GM18909 (cell line): Measurements from ENCODE around the gene PIGBOS1.
A peak's percentile ranks its signal among the peaks of the same experiment; 100 is the strongest.
"Not testable (repeated sequence)": the region's sequence is repeated elsewhere in the genome, so short reads cannot be mapped to it uniquely, and the experiment has no call there.

Experiments
- ATAC-seq: cut with Tn5 transposase; IDR thresholded peaks from one replicate; pipeline ENCODE4 v1.9.1; 2021; ENCODE audit warnings: mild to moderate bottlenecking; ENCODE audit not compliant: unreplicated experiment, poor library complexity

Gene PIGBOS1

GRCh38 chr15:55302801-55303200, 16.1 kb downstream of the PIGBOS1 start:
- not testable (repeated sequence) for ATAC-seq

- ATAC-seq, result no peak
Measured at GRCh38 chr15:55297315-55297714, 21.6 kb downstream of the PIGBOS1 start.

GRCh38 chr15:55290528-55291057, 28.3 kb downstream of the PIGBOS1 start:
- peak; percentile 82 for ATAC-seq

- peak; percentile 68 for ATAC-seq
Measured at GRCh38 chr15:55289746-55290527, 29.0 kb downstream of the PIGBOS1 start, which contains the start of gene RAB27A. TSS of gene RAB27A (minus strand) at chr15:55289813. CDS start at chr15:55234934, 54,879 bp downstream.

GRCh38 chr15:55289011-55289745, 29.7 kb downstream of the PIGBOS1 start:
- ATAC-seq, result peak; percentile 48

- ATAC-seq, result no peak
Measured at GRCh38 chr15:55288006-55288717, 30.8 kb downstream of the PIGBOS1 start.

GRCh38 chr15:55286442-55287189, 32.3 kb downstream of the PIGBOS1 start:
- ATAC-seq, result not testable (repeated sequence)

GRCh38 chr15:55284426-55284825, 34.5 kb downstream of the PIGBOS1 start:
- ATAC-seq, result no peak

GRCh38 chr15:55283379-55284147, 35.4 kb downstream of the PIGBOS1 start:
- no peak for ATAC-seq

- ATAC-seq, result no peak
Measured at GRCh38 chr15:55282284-55282833, 36.6 kb downstream of the PIGBOS1 start.

- no peak for ATAC-seq
Measured at GRCh38 chr15:55281517-55282228, 37.2 kb downstream of the PIGBOS1 start.

- ATAC-seq, result not testable (repeated sequence)
Measured at GRCh38 chr15:55280589-55280988, 38.3 kb downstream of the PIGBOS1 start.

- ATAC-seq, result peak; percentile 85
Measured at GRCh38 chr15:55279746-55280351, 39.1 kb downstream of the PIGBOS1 start.

GRCh38 chr15:55279100-55279745, 39.7 kb downstream of the PIGBOS1 start:
- no peak for ATAC-seq

- no peak for ATAC-seq
Measured at GRCh38 chr15:55277715-55278114, 41.2 kb downstream of the PIGBOS1 start.

GRCh38 chr15:55277116-55277564, 41.8 kb downstream of the PIGBOS1 start:
- ATAC-seq, result peak; percentile 60

- ATAC-seq, result no peak
Measured at GRCh38 chr15:55276324-55276723, 42.6 kb downstream of the PIGBOS1 start.
